Epidermal melanocyte (primary cell): ENCODE results near the gene CD164.

Experiments used
- DNase-seq: peaks from one replicate; pipeline ENCODE4 v3.0.0; 2011; ENCODE audit warnings: low spot score; ENCODE audit not compliant: insufficient read length

The CD164 gene

GRCh38 chr6:109381747-109382575 lies at the start of gene CD164:
CD164 (minus strand) TSS chr6:109382467; CDS start chr6:109382378, 89 bp downstream.
- peak; percentile 89 for DNase-seq

- DNase-seq = no peak
These were observed 47.2 kb upstream of the CD164 start for GRCh38 chr6:109429496-109429895.

DNA sequence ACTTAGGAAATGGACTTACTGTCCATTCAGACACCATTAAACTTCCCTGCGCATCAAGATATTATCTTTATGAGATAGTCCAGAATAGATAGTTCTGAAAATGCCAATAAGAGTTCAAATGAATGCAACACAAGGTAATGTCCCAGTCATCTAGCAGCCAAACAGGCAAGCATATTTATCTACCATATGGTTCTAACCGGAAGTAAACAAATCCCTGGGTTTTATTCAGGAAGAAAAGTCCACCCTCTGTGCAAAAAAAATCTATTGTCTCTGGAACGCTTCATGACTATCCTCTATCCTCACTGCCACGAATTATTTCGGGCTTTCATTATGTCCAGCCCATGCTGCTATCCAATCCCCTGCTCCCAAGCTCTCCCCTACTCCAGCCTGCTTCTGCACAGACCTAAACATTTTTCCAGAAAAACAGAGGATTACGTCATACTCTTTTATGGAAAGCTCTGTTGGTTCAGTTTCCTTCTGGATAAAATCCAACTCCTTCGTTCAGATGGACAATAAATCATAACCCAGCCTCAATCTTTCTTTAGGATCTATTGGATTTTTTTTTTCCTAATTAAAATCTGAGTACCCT lies 46.7 kb upstream of the CD164 start:
- no peak for DNase-seq

- no peak for DNase-seq
These were observed 42.7 kb upstream of the CD164 start for GRCh38 chr6:109424946-109425345.

DNA sequence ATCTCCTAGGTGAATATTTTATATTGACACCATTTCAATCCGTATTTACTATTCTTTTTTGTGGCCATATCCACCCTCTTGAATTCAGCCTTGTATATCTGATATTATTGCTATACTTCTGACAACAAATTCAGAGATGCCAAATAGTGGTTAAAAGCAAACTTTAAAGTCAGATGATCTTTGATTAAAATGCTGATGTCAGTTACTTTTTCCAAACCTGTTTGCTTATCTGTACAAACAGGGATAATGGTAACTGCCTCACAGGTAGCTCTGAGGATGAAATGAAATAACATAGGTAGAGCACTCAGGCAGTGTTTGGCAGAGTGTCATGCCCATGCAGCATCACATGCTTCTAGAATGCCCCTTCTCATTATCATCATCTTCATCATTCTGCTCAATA lies 38.9 kb upstream of the CD164 start:
- DNase-seq = no peak

DNA sequence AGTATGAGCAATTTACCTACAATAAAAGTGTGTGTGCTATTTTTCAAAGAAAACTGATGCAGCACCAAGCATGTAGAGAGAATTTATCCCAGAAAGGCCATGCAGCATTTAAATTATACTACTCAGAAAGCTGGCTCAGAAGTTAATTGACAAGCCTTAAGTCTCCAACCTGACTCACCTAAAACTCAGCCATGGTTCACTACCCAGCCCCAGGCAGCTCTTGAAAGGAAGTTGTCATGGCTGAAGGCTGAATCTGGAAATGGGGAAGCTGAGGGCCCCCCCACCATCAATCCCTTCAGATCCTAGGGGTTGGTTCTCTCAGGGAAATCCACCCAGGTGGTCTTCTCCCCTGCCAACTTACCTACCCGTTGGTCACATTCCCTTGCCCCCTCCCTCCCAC lies 38.5 kb upstream of the CD164 start:
- no peak for DNase-seq

DNA sequence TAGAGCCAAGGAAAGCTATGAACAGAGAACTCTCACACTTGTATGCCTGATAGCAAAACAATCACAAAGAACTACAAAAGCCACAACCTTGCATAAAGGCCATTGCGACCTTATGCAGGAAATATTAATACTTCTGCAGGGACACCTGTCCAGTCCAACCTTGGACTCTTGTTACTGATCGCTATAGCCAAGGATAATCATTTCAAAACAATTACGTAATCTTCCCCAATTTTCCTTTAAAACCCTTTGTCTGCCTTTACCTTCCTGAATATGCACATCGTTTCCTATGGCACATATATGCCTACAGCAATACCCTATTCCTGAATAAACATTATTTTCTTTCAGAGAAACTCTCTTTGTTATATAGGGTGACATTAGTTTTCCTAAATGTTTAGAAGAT lies 35.4 kb upstream of the CD164 start:
- DNase-seq = no peak

- DNase-seq = no peak
These were observed 28.8 kb upstream of the CD164 start for GRCh38 chr6:109411034-109411433.

GRCh38 chr6:109406196-109406595 lies 23.9 kb upstream of the CD164 start:
- DNase-seq = no peak

DNA sequence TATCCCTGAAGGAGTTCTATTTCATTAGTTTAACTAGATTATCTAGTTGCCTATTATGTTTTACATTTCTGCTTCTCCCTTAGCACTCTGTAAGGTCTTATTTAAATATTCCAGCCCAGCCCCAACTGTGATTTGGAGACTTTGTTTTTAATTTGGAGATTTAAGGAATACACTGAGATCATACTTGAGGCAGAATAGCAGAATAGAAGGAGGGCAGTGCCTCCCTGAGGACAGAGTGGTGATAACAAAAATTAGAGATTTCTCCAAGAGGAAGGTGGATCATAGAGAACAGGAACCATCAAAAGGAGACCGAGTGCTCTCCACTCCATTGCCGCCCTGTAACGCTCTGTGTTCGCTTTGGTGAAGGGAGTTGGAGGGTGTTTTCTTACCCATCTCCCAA lies 14.8 kb upstream of the CD164 start:
- no peak for DNase-seq

- DNase-seq = no peak
These were observed 13.9 kb upstream of the CD164 start for GRCh38 chr6:109396046-109396718.

GRCh38 chr6:109393886-109394281 lies 11.6 kb upstream of the CD164 start:
- no peak for DNase-seq

- no peak for DNase-seq
These were observed 11.1 kb upstream of the CD164 start for GRCh38 chr6:109393157-109393885.

GRCh38 chr6:109389650-109390274 lies 7.5 kb upstream of the CD164 start:
- DNase-seq = no peak

- no peak for DNase-seq
These were observed 6.0 kb upstream of the CD164 start for GRCh38 chr6:109388265-109388664.

DNA sequence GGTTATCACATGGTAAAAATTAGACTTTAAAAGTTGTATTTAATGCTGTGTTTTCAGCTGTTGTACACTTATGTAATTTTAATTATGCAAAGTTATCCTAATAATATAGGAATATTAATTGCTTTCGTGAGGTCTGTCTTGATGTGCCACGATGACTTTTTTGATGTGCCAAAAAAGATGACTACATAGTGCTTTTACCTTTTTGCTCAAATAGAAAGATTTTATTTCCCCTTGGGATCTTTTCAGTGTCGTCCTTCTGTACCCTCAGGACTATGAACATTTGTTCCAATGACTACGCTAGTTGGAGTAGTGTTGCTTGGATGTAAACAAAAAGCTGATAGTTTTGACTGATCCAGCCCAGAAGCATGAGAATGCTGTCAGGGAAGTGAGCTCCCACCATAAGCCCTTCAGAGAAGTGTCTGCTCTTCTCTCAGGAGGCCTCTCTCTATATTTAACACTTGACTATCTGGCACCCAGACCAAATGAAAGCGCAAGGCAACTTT lies 1.2 kb upstream of the CD164 start:
- no peak for DNase-seq

GRCh38 chr6:109382576-109383437 lies 540 bp upstream of the CD164 start:
- peak; percentile 80 for DNase-seq

- no peak for DNase-seq
These were observed 1.1 kb downstream of the CD164 start for GRCh38 chr6:109381061-109381746.

DNA sequence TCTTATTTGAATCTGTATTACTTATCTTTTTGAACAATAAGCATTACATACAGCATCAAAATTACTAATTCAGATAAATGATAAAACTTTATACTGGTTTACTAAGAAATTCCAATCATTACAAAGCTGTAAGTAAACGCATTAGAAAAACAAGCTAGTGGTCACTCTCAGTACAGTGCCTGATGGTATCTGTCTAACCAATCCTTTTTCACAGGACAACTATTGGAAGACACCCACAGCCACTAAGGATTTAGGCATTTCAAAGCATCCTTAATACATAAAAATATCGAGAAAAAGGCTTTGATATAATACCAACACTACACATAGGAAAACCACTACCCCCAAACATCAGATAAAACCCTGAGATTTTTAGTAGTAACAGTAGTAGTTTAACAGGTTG lies 2.6 kb downstream of the CD164 start:
- DNase-seq = no peak

DNA sequence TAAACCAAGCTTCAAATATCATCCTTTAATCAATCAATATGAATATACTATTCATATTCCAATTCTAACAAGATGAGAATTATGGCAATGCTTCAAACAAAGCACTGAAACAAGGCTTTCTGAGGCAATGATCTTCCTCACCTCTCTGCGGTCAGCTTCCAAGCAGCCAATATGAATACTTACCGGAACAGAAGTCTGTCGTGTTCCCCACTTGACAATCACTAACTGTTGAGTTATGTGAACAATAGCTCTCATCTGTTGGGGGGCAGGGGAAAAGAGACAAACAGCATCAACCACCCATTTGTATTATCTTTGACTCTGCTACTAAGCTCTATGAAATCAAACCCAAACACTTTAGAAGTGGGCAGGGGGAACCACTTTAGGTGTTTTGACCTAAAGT lies 4.5 kb downstream of the CD164 start:
- DNase-seq = no peak
